Ishikawa (cell line): ENCODE measurements around the gene HNRNPA2B1.

Experiments used
- CEBPB ChIP-seq: IDR thresholded peaks from 2 replicates; pipeline ENCODE4 v1.6.1; 2012
- CREB1 ChIP-seq: IDR thresholded peaks from 2 replicates; pipeline ENCODE4 v1.6.1; 2012; ENCODE audit warnings: low read depth
- EGR1 ChIP-seq: IDR thresholded peaks from 2 replicates; pipeline ENCODE4 v1.6.1; 2012
- EP300 ChIP-seq: IDR thresholded peaks from 2 replicates; pipeline ENCODE4 v1.6.1; 2012; ENCODE audit warnings: borderline replicate concordance
- FOXM1 ChIP-seq: IDR thresholded peaks from 2 replicates; pipeline ENCODE4 v1.6.1; 2012; ENCODE audit warnings: low read depth, borderline replicate concordance
- NFIC ChIP-seq: IDR thresholded peaks from 2 replicates; pipeline ENCODE4 v1.6.1; 2012
- RAD21 ChIP-seq: IDR thresholded peaks from 2 replicates; pipeline ENCODE4 v1.6.1; 2012; ENCODE audit warnings: low read depth
- TAF1 ChIP-seq: IDR thresholded peaks from 2 replicates; pipeline ENCODE4 v1.6.1; 2012; ENCODE audit warnings: low read depth, mild to moderate bottlenecking
- TCF12 ChIP-seq: IDR thresholded peaks from 2 replicates; pipeline ENCODE4 v1.6.1; 2012; ENCODE audit warnings: low read depth
- TEAD4 ChIP-seq: IDR thresholded peaks from 2 replicates; pipeline ENCODE4 v1.6.1; 2012
- USF1 ChIP-seq: IDR thresholded peaks from 2 replicates; pipeline ENCODE4 v1.6.1; 2012
- YY1 ChIP-seq: IDR thresholded peaks from 2 replicates; pipeline ENCODE4 v1.6.1; 2012; ENCODE audit warnings: low read depth
- ZBTB7A ChIP-seq: IDR thresholded peaks from 2 replicates; pipeline ENCODE4 v1.6.1; 2012; ENCODE audit warnings: low read depth
- TF ChIP-seq, protein P1 (sequence below): IDR thresholded peaks from 2 replicates; pipeline ENCODE4 v1.6.1; 2012
- TF ChIP-seq, protein P2 (sequence below): IDR thresholded peaks from 2 replicates; pipeline ENCODE4 v1.6.1; 2012; ENCODE audit warnings: low read depth, mild to moderate bottlenecking

The HNRNPA2B1 gene

GRCh38 chr7:26172048-26172447 lies 28.5 kb downstream of the HNRNPA2B1 start:
- TF ChIP-seq NFIC (no peak), USF1 (no peak), YY1 (no peak), TAF1 (no peak), CREB1 (no peak), RAD21 (no peak), EP300 (no peak), TCF12 (no peak), TEAD4 (no peak), ZBTB7A (no peak), CEBPB (no peak), FOXM1 (no peak), EGR1 (no peak)
- TF ChIP-seq, protein P1, sequence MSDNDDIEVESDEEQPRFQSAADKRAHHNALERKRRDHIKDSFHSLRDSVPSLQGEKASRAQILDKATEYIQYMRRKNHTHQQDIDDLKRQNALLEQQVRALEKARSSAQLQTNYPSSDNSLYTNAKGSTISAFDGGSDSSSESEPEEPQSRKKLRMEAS, result no peak
- TF ChIP-seq, protein P2, sequence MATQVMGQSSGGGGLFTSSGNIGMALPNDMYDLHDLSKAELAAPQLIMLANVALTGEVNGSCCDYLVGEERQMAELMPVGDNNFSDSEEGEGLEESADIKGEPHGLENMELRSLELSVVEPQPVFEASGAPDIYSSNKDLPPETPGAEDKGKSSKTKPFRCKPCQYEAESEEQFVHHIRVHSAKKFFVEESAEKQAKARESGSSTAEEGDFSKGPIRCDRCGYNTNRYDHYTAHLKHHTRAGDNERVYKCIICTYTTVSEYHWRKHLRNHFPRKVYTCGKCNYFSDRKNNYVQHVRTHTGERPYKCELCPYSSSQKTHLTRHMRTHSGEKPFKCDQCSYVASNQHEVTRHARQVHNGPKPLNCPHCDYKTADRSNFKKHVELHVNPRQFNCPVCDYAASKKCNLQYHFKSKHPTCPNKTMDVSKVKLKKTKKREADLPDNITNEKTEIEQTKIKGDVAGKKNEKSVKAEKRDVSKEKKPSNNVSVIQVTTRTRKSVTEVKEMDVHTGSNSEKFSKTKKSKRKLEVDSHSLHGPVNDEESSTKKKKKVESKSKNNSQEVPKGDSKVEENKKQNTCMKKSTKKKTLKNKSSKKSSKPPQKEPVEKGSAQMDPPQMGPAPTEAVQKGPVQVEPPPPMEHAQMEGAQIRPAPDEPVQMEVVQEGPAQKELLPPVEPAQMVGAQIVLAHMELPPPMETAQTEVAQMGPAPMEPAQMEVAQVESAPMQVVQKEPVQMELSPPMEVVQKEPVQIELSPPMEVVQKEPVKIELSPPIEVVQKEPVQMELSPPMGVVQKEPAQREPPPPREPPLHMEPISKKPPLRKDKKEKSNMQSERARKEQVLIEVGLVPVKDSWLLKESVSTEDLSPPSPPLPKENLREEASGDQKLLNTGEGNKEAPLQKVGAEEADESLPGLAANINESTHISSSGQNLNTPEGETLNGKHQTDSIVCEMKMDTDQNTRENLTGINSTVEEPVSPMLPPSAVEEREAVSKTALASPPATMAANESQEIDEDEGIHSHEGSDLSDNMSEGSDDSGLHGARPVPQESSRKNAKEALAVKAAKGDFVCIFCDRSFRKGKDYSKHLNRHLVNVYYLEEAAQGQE, result no peak

DNA sequence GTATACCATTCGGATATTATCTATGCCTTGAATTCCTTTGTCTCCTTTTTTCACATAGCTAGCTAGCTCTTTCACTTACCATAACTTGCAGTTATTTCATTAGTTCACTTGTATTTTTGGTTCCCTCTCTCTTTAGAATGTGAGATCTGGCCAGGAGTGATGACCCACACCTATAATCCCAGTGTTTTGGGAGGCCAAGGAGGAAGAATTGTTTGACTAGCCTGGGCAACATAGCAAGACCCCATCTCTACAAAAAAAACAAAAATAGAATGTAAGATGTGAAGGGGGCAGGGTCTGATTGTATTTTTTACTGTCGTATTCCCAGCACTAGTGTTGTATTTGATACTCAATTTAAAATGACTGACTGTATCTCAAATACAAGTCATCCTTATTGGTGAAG lies 28.9 kb downstream of the HNRNPA2B1 start:
- no peak for TF ChIP-seq YY1
- TF ChIP-seq TAF1, result no peak
- no peak for TF ChIP-seq EP300
- TF ChIP-seq TEAD4, result no peak
- no peak for TF ChIP-seq ZBTB7A
- no peak for TF ChIP-seq NFIC
- no peak for TF ChIP-seq CREB1

DNA sequence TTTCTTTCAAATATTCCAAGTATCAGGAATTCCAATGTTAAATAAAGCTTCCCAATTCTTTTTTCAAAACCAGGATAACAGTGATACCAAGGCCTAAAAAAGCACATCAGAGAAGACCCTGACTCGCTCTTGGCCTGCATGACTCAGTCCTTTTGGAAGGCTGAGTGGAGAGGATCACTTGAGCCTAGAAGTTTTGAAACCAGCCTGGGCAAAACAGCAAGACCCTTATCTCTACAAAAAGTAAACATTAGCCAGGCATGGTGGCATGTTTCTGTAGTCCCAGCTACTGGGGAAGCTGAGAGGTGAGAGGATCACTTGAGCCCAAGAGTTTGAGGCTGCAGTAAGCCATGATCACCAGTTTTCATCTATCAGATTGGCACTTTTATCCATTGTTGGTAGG lies 29.9 kb downstream of the HNRNPA2B1 start:
- no peak for TF ChIP-seq RAD21
- TF ChIP-seq, protein P2, result no peak
- TF ChIP-seq YY1, result no peak
- TF ChIP-seq CEBPB, result no peak
- no peak for TF ChIP-seq FOXM1
- TF ChIP-seq TEAD4, result no peak

GRCh38 chr7:26169271-26169670 lies 31.3 kb downstream of the HNRNPA2B1 start:
- TF ChIP-seq RAD21 (no peak), CREB1 (no peak), TAF1 (no peak), USF1 (no peak), FOXM1 (no peak), NFIC (no peak), EGR1 (no peak), ZBTB7A (no peak), EP300 (no peak), TCF12 (no peak), CEBPB (no peak), TEAD4 (no peak), YY1 (no peak)
- TF ChIP-seq, protein P1, result no peak
- TF ChIP-seq, protein P2, result no peak

GRCh38 chr7:26168458-26169023 lies 32.0 kb downstream of the HNRNPA2B1 start:
- no peak for TF ChIP-seq FOXM1
- TF ChIP-seq, protein P1, result no peak
- no peak for TF ChIP-seq NFIC
- no peak for TF ChIP-seq TAF1
- TF ChIP-seq TCF12, result no peak
- TF ChIP-seq ZBTB7A, result no peak
- no peak for TF ChIP-seq CREB1
- TF ChIP-seq, protein P2, result no peak
